Measurements from ENCODE around the gene DPF3. TPM values are rescaled to one million over a fixed set of nuclear protein-coding genes. Genes with fewer than 3 reads are reported as not detected.

DPF3 gene
- total RNA-seq (2014; rRNA removed; shearing (Covaris generic)): 0.25 and 0.79 TPM in 2 replicates

DNA sequence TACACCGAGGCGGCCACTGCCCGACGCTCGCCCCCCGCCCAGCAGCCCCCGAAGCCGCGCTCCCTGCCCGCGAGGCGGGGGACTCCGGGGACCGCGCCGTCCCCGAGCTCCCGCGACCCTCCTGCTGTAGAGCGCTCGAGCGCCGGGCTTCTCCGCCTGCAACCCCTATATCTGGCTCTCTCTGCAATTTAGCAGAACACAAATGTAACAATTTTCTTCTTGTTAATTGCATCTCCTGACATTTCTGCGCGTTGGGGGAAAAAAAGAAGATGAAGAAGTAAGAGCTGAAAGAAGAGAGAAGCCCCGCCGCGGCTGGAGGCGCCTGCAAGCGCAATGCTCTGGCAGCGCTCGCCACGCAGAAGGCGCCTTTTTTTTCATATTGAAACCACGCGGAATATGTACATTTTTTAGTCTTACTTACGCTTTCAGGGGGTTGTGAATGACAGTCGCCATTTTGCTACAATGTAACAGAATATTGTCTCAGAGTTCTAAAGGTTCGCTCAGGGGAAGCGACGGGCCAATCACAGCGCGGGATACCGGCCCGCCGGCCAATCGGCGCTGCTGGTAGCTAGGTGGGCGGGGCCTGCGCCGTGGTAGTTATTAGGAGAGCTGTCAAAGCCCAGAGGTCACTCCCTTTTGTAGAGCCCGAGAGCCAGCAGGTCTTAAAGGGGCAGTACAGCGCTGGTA, at the start of gene DPF3:
Gene DPF3 (minus strand): TSS at position 466 of the 687 bp plus-strand sequence. CDS start 13 bp downstream, at position 453.
- H3K4me3 ChIP-seq: peak within 1 kb of the TSS; percentile 62
- no peaks in the 10 kb centered on the region for H3K9me3 ChIP-seq (replicated peaks)
- H3K36me3 ChIP-seq: no peaks in the 10 kb centered on the region
- no peaks in the 10 kb centered on the region for H3K4me1 ChIP-seq
- DNase-seq: peak; percentile 93 to 94
- peaks cover 24% of the 10 kb centered on the region for H3K27me3 ChIP-seq
- H3K27ac ChIP-seq: no peak within 1 kb of the TSS

DNA sequence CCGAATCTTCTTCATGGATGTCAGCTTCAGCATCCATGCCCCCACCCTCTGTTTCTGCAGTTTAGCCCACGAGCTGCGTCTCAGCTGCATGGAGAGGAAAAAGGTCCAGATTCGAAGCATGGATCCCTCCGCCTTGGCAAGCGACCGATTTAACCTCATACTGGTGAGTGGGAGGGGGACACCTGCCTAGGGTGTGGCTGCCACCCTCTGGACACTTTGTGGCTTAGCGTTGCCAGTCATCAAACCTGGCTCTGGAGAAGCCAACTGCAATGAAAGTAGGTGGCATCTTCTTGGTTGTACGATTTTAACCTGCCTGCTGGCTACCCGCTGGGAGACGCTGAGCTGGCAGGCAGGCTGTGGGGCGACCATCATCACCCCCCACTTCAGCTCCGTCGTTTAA, 49.0 kb upstream of the DPF3 start:
- Histone ChIP-seq H3K36me3 (peaks cover 8% of the 10 kb centered on the region; the same call in 1 of the 2 replicates), H3K27ac (no peak overlapping the region), H3K4me3 (no peak overlapping the region), H3K9me3 (replicated peaks) (no peaks in the 10 kb centered on the region), H3K27me3 (no peaks in the 10 kb centered on the region), H3K4me1 (no peaks in the 10 kb centered on the region)
- no peak for DNase-seq

DNA sequence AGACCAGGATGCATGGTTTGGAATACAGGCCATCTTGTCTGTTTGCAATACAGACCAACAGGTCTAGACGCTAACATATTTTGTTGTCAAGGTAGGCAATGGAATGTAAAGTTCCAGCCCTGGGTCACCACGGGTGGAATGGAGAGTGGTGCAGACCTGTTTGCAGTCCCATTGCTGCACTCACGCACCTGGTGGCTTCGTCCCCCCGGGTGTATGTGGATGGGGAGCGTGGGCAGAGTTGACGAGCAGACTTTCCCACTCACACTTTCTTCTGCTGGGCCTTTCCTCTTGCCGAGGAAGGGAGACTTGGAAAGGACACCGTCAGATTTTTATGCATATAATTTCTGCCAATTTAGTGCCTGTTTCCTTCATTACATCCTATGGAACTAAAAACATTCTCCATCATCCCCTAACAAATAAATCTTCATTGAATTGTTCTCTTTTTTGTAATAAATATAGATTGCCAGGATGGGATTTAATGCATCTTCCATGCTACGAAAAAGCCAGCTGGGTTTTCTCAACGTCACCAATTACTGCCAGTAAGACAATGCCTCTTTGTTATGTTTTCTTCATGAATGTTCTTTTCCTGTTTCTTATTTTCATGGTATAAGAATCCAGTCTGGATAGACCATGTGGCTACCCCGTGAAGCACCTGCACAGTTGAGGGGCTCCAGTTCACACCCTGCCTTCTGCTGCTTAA, 47.5 kb upstream of the DPF3 start:
- no peak for DNase-seq
- H3K9me3 ChIP-seq (replicated peaks): no peaks in the 10 kb centered on the region

DNA sequence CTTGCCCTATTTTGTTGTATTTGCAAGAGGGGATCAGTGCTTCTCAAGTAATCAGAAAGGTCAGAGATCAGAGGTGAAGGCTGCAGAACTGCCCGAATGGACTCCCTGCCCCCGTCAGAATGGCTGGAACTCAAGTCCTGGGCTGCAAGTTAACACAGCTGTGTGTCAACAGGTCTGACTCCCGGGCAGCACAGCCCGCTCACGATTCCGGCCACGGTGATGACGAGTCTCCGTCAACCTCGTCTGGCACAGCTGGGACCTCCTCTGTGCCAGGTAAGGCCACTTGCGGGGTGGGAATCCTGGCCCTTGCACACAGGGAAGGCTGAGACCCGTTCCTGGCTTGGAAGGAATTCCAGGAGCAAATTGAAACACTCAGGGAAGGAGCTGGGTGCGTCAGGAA, 45.7 kb upstream of the DPF3 start:
- H3K36me3 ChIP-seq: peaks cover 8% of the 10 kb centered on the region; the same call in 1 of the 2 replicates
- H3K27ac ChIP-seq: no peak overlapping the region
- no peak for DNase-seq
- no peaks in the 10 kb centered on the region for H3K4me1 ChIP-seq
- H3K4me3 ChIP-seq: no peak overlapping the region
- H3K27me3 ChIP-seq: no peaks in the 10 kb centered on the region
- no peaks in the 10 kb centered on the region for H3K9me3 ChIP-seq (replicated peaks)

More for the DNA sequence above, 47.5 kb upstream of the DPF3 start:
- H3K27ac ChIP-seq: no peak overlapping the region
- H3K4me1 ChIP-seq: no peaks in the 10 kb centered on the region
- no peak overlapping the region for H3K4me3 ChIP-seq
- H3K36me3 ChIP-seq: peaks cover 8% of the 10 kb centered on the region; the same call in 1 of the 2 replicates
- no peaks in the 10 kb centered on the region for H3K27me3 ChIP-seq

DNA sequence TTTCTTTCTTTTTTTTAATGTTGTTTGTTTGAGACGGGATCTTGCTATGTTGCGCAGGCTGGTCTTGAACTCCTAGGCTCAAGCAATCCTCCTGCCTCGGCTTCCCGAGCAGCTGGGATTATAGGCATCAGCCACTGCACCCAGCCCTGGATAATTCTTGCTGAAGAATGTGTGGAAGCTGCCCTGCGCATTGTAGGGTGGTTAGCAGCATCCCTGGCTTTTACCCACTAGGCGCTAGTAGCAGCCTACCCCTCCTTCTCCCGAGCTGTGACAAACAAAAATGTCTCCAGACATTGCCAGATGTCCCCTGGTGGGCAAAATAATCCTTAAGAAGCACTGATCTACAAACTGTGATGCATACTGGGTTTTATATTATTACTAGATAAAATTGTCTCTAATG, 39.0 kb upstream of the DPF3 start:
- Histone ChIP-seq H3K36me3 (no peaks in the 10 kb centered on the region), H3K9me3 (replicated peaks) (no peaks in the 10 kb centered on the region), H3K4me3 (no peak overlapping the region), H3K4me1 (no peaks in the 10 kb centered on the region), H3K27me3 (no peaks in the 10 kb centered on the region), H3K27ac (no peak overlapping the region)
- no peak for DNase-seq

DNA sequence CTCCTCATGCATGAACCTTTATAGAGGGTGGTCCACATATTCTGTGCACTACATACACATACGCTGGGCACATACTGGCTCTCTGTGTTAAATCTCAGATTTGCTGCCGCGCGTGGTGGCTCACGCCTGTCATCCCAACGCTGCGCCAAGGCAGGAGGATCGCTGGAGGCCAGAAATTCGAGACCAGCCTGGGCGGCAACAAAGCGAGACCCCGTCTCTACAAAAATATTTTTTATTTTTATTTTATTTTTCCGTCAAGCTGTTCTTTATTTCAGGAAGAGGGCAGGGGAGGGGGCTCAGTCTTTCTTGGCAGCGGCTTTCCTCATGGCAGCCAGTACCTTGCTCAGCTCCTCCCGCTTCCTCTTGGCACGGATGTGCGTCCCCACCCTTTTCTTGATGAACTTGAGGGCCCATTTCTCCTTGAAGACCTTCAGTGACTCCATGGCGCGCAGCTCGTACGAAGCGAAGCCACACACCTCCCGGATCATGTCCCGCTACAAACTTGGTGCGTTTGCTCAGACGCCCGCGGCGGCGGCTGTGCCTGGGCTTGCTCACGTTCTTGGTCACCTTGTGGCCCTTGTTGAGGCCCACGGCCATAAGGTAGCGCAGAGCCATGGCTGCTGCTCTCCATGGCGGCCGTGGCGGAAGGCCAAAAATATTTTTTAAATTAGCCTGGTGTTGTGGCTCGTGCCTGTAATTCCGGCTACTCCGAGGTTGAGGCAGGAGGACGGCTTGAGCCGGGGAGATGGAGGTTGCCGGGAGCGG, 35.6 kb upstream of the DPF3 start:
- no peaks in the 10 kb centered on the region for H3K27me3 ChIP-seq
- no peaks in the 10 kb centered on the region for H3K4me1 ChIP-seq
- DNase-seq: no peak
- H3K36me3 ChIP-seq: no peaks in the 10 kb centered on the region
- no peak overlapping the region for H3K27ac ChIP-seq
- no peaks in the 10 kb centered on the region for H3K9me3 ChIP-seq (replicated peaks)
- H3K4me3 ChIP-seq: no peak overlapping the region

DNA sequence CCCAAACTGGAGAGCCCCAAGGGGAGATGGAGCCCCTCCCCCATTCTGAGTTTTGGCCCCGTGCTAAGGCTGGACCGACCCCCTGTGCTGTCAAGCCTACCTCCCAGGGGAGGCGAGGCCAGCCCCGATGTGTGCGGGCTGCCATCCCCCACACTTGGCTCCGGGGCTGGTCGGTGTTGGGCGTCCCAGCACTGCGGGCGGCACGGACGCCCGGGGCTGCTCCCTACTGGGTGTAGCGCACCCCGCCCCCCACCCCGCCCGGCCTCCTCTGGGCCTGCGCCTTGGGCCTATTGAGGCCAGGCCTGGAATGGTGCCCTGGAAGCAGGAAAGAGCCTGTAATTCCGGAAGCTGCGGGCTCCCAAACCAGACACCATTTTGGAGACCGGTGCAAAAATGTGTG, 35.0 kb upstream of the DPF3 start:
- Histone ChIP-seq H3K36me3 (no peaks in the 10 kb centered on the region), H3K4me1 (no peaks in the 10 kb centered on the region)
- DNase-seq: no peak

DNA sequence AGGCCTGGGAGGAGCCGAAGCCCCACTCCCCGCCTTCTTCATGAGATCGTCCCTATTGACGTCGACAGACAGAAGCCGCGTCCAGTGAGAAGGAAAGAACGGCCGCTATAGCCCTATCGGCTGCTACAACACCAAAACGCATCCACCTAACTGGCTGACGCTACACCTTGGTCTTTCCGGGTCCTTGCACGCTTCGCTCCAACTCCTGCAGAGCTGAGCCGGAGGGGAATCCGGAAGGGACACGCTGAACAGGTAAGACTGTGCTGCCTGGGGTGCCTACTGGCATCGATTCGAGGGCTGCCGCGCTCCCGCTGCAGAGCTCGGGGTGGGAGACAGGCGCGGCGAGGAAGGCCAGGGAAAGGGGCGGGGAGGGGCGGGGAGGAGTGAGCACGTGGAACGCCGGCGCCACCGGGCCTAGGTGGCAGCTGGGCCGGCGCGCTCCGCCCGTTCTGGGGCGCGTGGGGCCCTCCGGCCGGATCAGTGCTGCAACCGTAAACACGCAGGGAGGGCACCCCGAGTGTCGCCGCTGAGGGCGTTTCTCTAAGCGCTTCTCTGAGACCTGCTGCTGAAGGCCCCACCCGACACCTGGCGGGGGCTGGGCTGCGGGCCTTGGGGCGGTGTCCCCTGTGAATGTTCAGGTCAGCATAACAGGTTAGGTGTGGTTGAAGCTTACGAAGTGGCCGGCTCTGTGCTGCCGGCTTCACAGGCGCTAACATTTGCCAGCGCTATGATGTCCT, 32.6 kb upstream of the DPF3 start, which contains the start of gene DCAF4:
Gene DCAF4 (plus strand): TSS at position 173 of the 737 bp plus-strand sequence. CDS start 11,515 bp downstream, outside the sequence.
- no peaks in the 10 kb centered on the region for H3K9me3 ChIP-seq (replicated peaks)
- H3K4me3 ChIP-seq: peak within 1 kb of the TSS; percentile 82
- H3K27ac ChIP-seq: peak within 1 kb of the TSS; percentile 60
- no peaks in the 10 kb centered on the region for H3K36me3 ChIP-seq
- DNase-seq: peak; percentile 98
- H3K4me1 ChIP-seq: no peaks in the 10 kb centered on the region
- no peaks in the 10 kb centered on the region for H3K27me3 ChIP-seq

More for the DNA sequence above, 35.0 kb upstream of the DPF3 start:
- no peak overlapping the region for H3K4me3 ChIP-seq
- H3K27me3 ChIP-seq: no peaks in the 10 kb centered on the region
- H3K27ac ChIP-seq: no peak overlapping the region
- no peaks in the 10 kb centered on the region for H3K9me3 ChIP-seq (replicated peaks)

DNA sequence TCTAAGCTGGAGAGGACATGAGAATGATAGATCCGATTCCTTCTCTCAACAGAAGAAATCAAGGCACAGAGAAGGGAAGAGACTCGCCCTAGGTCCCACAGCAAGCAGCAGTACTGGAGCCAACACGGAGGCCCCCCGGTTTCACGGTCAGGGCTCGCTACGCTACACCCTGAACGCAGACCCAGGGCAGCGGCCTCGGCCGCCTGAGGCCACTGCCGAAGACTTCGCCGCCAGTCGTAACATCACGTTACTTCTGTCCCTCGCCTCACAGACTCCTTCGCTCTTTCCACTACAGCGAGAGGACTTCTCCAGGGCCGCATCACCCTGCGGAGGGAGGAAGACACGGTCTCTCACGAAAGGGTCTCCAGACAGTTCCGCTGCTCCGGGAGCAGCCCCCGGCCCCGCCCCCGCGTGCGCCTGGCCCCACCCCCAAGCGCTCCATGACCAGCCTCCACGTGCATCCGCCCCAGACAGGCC, 32.0 kb upstream of the DPF3 start:
- no peak for DNase-seq
- Histone ChIP-seq H3K4me3 (peak overlapping the region; percentile 82), H3K27me3 (no peaks in the 10 kb centered on the region), H3K9me3 (replicated peaks) (no peaks in the 10 kb centered on the region), H3K4me1 (no peaks in the 10 kb centered on the region), H3K27ac (no peak overlapping the region), H3K36me3 (no peaks in the 10 kb centered on the region)

DNA sequence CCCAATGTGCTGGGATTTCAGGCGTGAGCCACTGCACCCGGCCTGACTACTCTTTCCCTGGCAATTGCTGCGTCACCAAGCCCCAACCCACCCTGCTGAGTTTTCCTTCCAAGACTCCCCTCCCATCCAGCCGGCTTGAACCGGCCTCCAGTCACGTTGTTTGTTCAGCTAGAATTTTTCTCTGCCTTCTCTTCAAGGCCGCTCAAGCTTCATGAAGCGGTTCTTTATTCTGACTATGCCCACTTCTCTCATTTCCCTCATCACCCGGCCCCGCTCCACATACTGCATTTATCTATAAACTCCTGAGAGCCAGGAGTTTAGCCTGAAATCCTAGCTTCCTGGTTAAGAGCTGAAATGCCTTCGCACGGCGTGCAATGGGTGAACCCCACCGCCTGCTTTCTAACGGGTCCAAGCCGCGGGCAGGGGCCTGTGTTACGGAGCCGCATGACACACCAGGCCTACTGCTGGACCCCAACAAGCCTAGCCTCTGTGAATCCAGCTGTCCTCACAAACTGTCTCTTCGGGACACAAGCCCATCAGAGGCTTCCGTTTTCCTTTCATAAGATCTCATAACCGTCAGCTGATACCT, 31.4 kb upstream of the DPF3 start:
- Histone ChIP-seq H3K36me3 (no peaks in the 10 kb centered on the region), H3K27me3 (no peaks in the 10 kb centered on the region), H3K9me3 (replicated peaks) (no peaks in the 10 kb centered on the region), H3K4me1 (no peaks in the 10 kb centered on the region), H3K27ac (no peak overlapping the region), H3K4me3 (peak overlapping the region; percentile 82)
- DNase-seq: no peak

DNA sequence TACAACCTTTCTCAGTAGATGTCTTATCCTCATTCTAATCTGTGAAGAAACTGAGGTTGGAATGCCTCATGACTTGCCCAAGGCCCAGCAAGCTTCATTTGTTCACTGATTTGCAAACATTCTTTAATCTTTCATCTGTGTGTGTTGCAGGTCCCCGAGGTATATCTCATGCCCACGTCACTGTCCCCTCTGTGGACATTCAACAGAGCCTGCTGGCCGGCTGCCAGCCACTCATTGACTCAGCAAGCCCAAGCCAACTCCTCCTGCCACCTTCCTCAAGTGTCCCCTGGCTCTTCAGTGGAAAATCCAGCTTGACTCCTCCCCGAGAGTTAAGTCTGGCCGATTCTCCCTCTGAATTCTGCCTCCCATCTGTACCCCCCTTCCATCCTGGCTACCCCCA, 30.4 kb upstream of the DPF3 start:
- no peaks in the 10 kb centered on the region for H3K36me3 ChIP-seq
- no peaks in the 10 kb centered on the region for H3K9me3 ChIP-seq (replicated peaks)
- H3K4me1 ChIP-seq: no peaks in the 10 kb centered on the region
- peak in 1 of 2 experiments; percentile 35 for DNase-seq
- H3K27ac ChIP-seq: no peak overlapping the region
- H3K4me3 ChIP-seq: no peak overlapping the region
- H3K27me3 ChIP-seq: no peaks in the 10 kb centered on the region

DNA sequence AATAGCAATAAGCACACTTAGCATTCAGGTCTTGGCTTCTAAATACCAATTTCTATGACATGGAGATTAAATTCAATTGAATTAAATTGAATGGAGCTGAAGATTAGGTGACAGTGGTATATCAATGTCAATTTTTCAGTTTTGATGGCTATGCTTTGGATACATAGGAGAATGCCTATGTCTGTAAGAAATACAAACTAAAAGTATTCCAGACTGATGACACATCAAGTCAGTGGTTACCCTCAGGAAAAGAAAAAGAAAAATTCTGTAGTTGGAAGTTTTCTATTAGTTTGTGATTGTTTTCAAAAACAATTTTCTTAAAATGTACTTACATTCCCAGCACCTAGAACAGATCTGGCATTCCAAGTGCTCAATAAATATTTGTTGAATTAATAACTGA, 27.5 kb upstream of the DPF3 start:
- no peak overlapping the region for H3K27ac ChIP-seq
- H3K4me3 ChIP-seq: no peak overlapping the region
- H3K9me3 ChIP-seq (replicated peaks): no peaks in the 10 kb centered on the region
- H3K4me1 ChIP-seq: no peaks in the 10 kb centered on the region
- DNase-seq: no peak
- no peaks in the 10 kb centered on the region for H3K36me3 ChIP-seq
- no peaks in the 10 kb centered on the region for H3K27me3 ChIP-seq

DNA sequence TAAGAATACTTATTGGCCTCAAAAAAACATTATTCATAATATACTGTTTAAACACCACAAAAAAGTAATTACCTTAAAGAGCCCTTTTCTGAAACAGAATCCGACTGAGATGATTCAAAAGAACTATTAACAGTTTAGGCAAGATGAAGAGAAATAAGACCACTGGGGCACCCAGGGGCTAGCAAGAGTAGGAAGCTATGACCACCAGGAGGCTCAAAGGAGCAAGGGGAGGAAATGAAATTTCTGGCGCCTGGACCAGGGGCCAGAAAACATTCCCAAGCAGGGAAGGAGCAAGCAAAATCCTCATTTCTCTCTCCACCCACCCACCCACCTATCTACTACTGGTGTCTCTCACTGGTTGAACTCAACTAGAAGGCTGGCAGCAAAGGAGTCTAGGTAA, 26.1 kb upstream of the DPF3 start:
- Histone ChIP-seq H3K36me3 (no peaks in the 10 kb centered on the region), H3K27ac (no peak overlapping the region), H3K4me3 (no peak overlapping the region), H3K27me3 (no peaks in the 10 kb centered on the region), H3K4me1 (no peaks in the 10 kb centered on the region), H3K9me3 (replicated peaks) (no peaks in the 10 kb centered on the region)
- no peak for DNase-seq

Measured in SJCRH30 (cell line).